HepG2 (cell line): ENCODE measurements around the gene CCDC14. TPM values are rescaled to one million over a fixed set of nuclear protein-coding genes. Genes with fewer than 3 reads are reported as not detected.

ENCODE experiments used
- ATAC-seq: fragments of 200-7000 bp; cut with Tn5 transposase; 3 replicates; pipeline ENCODE4 v1.9.1; 2020; ENCODE audit warnings: mild to moderate bottlenecking, moderate library complexity
- BruUV-seq: library from RNA; stranded (reverse); fragments of 400-500 nt; replicated peaks from 2 replicates; lab custom pipeline; 2021; lab: Mats Ljungman, UMichigan
- CTCF ChIA-PET: fragments of 300-600 bp; formaldehyde crosslinking; extraction: SDS; loops from one replicate; lab custom pipeline; 2021; ENCODE audit warnings: low total read pairs, inconsistent platforms, low intra/inter-chr PET ratio; lab: Yijun Ruan, JAX
- POLR2A ChIA-PET: fragments of 350-600 bp; sonication (Branson Sonifier 250); formaldehyde crosslinking; loops from one replicate; lab custom pipeline; 2020; ENCODE audit warnings: antibody characterized with exemption, inconsistent platforms; lab: Yijun Ruan, JAX
- DNase-seq: peaks from one replicate; pipeline ENCODE4 v3.0.0-alpha.2; 2015; ENCODE audit warnings: low spot score
- FAIRE-seq: peaks from 3 replicates; lab custom pipeline; 2011; peaks lifted over from hg19 to GRCh38; lab: Jason Lieb, UNC
- H2AFZ ChIP-seq: one replicate; pipeline ENCODE4 v1.6.1; 2011; ENCODE audit warnings: low read length, inconsistent platforms
- H3K27ac ChIP-seq: fragments of 300-600 bp; 3 replicates; pipeline ENCODE4 v1.8.0; 2011; ENCODE audit warnings: mixed run types, mild to moderate bottlenecking, mixed read lengths, low read length, inconsistent platforms; ENCODE audit not compliant: insufficient read depth; ENCODE audit errors: extremely low read length
- H3K27me3 ChIP-seq, 2 experiments: fragments of 200-600 bp in 1 of 2; 2 replicates in 1 of 2; 3 replicates in 1 of 2; pipeline versions ENCODE4 v1.6.0 to v1.8.0; 2011; ENCODE audit warnings: low read length in 2 of 2, mild to moderate bottlenecking in 2 of 2, moderate library complexity in 2 of 2, inconsistent platforms in 1 of 2; ENCODE audit not compliant: insufficient read depth in 2 of 2, control insufficient read depth in 1 of 2
- H3K36me3 ChIP-seq, 2 experiments: fragments of 200-600 bp in 1 of 2; replicated peaks in 1 of 2; 2 replicates in 1 of 2; 3 replicates in 1 of 2; pipeline versions ENCODE4 v1.5.1 to v1.8.0; 2011; ENCODE audit warnings: low read length in 2 of 2, inconsistent platforms in 1 of 2; ENCODE audit not compliant: insufficient read depth in 2 of 2, control insufficient read depth in 1 of 2
- H3K4me1 ChIP-seq: 2 replicates; pipeline ENCODE4 v1.5.1; 2012; ENCODE audit warnings: low read length, inconsistent platforms; ENCODE audit not compliant: insufficient read depth
- H3K4me2 ChIP-seq: 2 replicates; pipeline ENCODE4 v1.6.0; 2011; ENCODE audit warnings: low read depth, low read length, inconsistent platforms
- H3K4me3 ChIP-seq, 3 experiments: fragments of 200-600 bp in 1 of 3; sonication (generic), shearing (Covaris generic) in 1 of 3; replicated peaks in 1 of 3; 2 replicates each; pipeline ENCODE4 v1.5.1; 2011 to 2016; ENCODE audit warnings: low read length in 3 of 3, inconsistent platforms in 2 of 3, low read depth in 2 of 3, mild to moderate bottlenecking in 2 of 3, control low read depth in 1 of 3, mixed read lengths in 1 of 3; ENCODE audit not compliant: insufficient read depth in 1 of 3
- H3K79me2 ChIP-seq: one replicate; pipeline ENCODE4 v1.6.1; 2011; ENCODE audit warnings: low read length, inconsistent platforms; ENCODE audit not compliant: insufficient read depth
- H3K9ac ChIP-seq: 2 replicates; pipeline ENCODE4 v1.6.0; 2011; ENCODE audit warnings: mild to moderate bottlenecking, low read depth, low read length, inconsistent platforms; ENCODE audit not compliant: insufficient read depth
- H3K9me3 ChIP-seq: 2 replicates; pipeline ENCODE4 v1.5.1; 2012; ENCODE audit warnings: mild to moderate bottlenecking, low read length
- H4K20me1 ChIP-seq: 2 replicates; pipeline ENCODE4 v1.6.0; 2011; ENCODE audit warnings: inconsistent platforms, mild to moderate bottlenecking, low read length, moderate library complexity; ENCODE audit not compliant: insufficient read depth
- DMAP1 ChIP-seq: IDR thresholded peaks from 2 replicates; pipeline ENCODE4 v1.6.1; 2016
- HOXA7 ChIP-seq: sonication (generic); formaldehyde crosslinking; IDR thresholded peaks from 2 replicates; pipeline ENCODE4 v1.8.1; 2022; ENCODE audit warnings: mild to moderate bottlenecking, missing genetic modification reagents, moderate library complexity
- ISX ChIP-seq: sonication (generic); formaldehyde crosslinking; conservative IDR thresholded peaks from 2 replicates; pipeline ENCODE4 v1.5.0; 2020; ENCODE audit warnings: missing genetic modification reagents
- SNAPC4 ChIP-seq: sonication (generic); formaldehyde crosslinking; IDR thresholded peaks from 2 replicates; pipeline ENCODE4 v1.4.0; 2020; ENCODE audit warnings: mild to moderate bottlenecking, missing genetic modification reagents
- ZBTB40 ChIP-seq, 2 experiments: fragments of 450-650 bp in 1 of 2; sonication (generic) in 1 of 2; formaldehyde crosslinking in 1 of 2; IDR thresholded peaks; 2 replicates each; pipeline versions ENCODE4 v1.6.1 to v1.8.0; 2016 to 2022; ENCODE audit warnings: antibody characterized with exemption in 1 of 2, mild to moderate bottlenecking in 1 of 2, missing genetic modification reagents in 1 of 2
- WGBS: methylation state at CpG from one replicate; pipeline ENCODE4 v1.1.6; 2017; ENCODE audit warnings: low lambda C conversion rate; 5-methylcytosine and 5-hydroxymethylcytosine counted together
- in situ Hi-C: cut with HindIII; loops from 2 replicates; pipeline ENCODE4 v1.10.0; 2017; ENCODE audit warnings: low pct_unique_long_range_greater_than_20kb; ENCODE audit not compliant: extremely low pct_ligation_motif_present
- intact Hi-C: fragments of 100-400 bp; cut with micrococcal nuclease; formaldehyde crosslinking; loops from one replicate; pipeline ENCODE4 v1.10.0; 2022; ENCODE audit not compliant: unreplicated experiment
- polyA plus RNA-seq, 8 experiments: library from polyadenylated mRNA; depleted of rRNA in 3 of 8; stranded (reverse) in 7 of 8; unstranded in 1 of 8; fragments of >200 nt; fragmentation: Illumina TruSeq in 4 of 8; extraction: Trizol in 4 of 8; gene quantifications; 2 replicates each; pipeline versions ENCODE4 v1.2.1 to v1.2.3, GENCODE V29; 2011 to 2016; ENCODE audit warnings: low read depth in 4 of 8, missing spikeins in 1 of 8, mixed read lengths in 1 of 8; ENCODE audit not compliant: insufficient read depth in 1 of 8
- total RNA-seq, 5 experiments: library from RNA; depleted of rRNA; stranded (reverse); fragments of >200 nt; fragmentation: Illumina TruSeq; extraction: Trizol; gene quantifications; 2 replicates each; pipeline ENCODE4 v1.2.3, GENCODE V29; 2016; ENCODE audit warnings: low read depth in 1 of 5
- TF ChIP-seq, protein P1 (sequence below): sonication (generic); formaldehyde crosslinking; IDR thresholded peaks from 2 replicates; pipeline ENCODE4 v1.5.1; 2020; ENCODE audit warnings: mild to moderate bottlenecking, missing genetic modification reagents

CCDC14 gene
- total and polyA plus RNA-seq, 2 of the 13 experiments (the other 11 are each of a cell fraction or from before 2014, with no cell fraction given) = 48.7 to 49.0 TPM

DNA sequence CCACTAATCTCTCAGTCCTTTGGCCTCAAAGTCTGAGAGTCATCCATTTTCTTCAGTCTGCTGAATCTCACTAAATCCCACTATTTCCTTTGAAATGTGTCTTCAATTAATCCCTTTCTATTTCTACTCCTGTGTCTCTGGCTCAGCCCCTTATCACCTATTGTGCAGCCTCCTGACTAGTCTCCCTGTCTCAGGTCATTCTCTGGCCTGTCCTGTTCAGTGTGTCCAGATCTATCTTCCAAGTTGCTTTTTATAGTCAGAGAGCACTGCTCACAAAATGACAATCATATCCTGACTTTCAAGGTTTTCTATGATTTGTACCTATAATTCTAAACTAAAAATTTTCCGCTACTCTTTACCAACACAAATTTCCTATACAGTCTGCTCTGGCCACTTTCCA is 23.3 kb upstream of the CCDC14 start:
- ChIA-PET CTCF (no interaction called here), POLR2A (no interaction called here)
- Histone ChIP-seq H3K27me3 (peaks cover 0 to 24% of the 10 kb centered on the region in 2 experiments; a peak in 1 of 5 replicates), H2AFZ (no peak overlapping the region), H4K20me1 (no peaks in the 10 kb centered on the region), H3K36me3 (no peaks in the 10 kb centered on the region), H3K9me3 (no peaks in the 10 kb centered on the region), H3K9ac (no peak overlapping the region), H3K4me1 (no peaks in the 10 kb centered on the region), H3K79me2 (no peaks in the 10 kb centered on the region), H3K4me2 (no peak overlapping the region), H3K27ac (no peak overlapping the region), H3K4me3 (no peak overlapping the region)
- in situ Hi-C loops (no loop called here), intact Hi-C loops (no loop called here)
- DNase-seq (no peak), FAIRE-seq (no peak), ATAC-seq (no peak)
- 5% methylated on average over 1 of the region's 1 CpG for WGBS
- BruUV-seq = no TSS peak
- no peak for TF ChIP-seq HOXA7
- TF ChIP-seq DMAP1 (CRISPR knock-in tag) = no peak
- no peak for TF ChIP-seq ISX (CRISPR knock-in tag)
- TF ChIP-seq SNAPC4 (CRISPR knock-in tag) = no peak
- TF ChIP-seq, protein P1, sequence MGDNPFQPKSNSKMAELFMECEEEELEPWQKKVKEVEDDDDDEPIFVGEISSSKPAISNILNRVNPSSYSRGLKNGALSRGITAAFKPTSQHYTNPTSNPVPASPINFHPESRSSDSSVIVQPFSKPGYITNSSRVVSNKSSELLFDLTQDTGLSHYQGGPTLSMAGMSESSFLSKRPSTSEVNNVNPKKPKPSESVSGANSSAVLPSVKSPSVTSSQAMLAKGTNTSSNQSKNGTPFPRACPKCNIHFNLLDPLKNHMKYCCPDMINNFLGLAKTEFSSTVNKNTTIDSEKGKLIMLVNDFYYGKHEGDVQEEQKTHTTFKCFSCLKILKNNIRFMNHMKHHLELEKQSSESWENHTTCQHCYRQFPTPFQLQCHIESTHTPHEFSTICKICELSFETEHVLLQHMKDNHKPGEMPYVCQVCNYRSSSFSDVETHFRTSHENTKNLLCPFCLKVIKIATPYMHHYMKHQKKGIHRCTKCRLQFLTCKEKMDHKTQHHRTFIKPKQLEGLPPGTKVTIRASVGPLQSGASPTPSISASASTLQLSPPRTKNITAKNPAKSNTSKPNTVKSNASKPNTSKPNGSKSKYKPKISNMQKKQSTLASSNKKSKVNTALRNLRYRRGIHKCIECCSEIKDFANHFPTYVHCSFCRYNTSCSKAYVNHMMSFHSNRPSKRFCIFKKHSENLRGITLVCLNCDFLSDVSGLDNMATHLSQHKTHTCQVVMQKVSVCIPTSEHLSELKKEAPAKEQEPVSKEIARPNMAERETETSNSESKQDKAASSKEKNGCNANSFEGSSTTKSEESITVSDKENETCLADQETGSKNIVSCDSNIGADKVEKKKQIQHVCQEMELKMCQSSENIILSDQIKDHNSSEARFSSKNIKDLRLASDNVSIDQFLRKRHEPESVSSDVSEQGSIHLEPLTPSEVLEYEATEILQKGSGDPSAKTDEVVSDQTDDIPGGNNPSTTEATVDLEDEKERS (CRISPR knock-in tag) = no peak
- no peak for TF ChIP-seq ZBTB40 (IDR thresholded peaks at IDR 0.05)
- no peak for TF ChIP-seq ZBTB40 (CRISPR knock-in tag; IDR thresholded peaks at IDR 0.05)
